Stimulated activated CD8-positive, alpha-beta memory T cell treated with anti-CD3 and anti-CD28 coated beads, Interleukin-15, amount 100 ng/mL, for 48 hours (primary cell): ENCODE data around the gene ZYG11A.

Experiments used
- DNase-seq, 2 donors: peaks; one replicate each; pipeline ENCODE4 v3.0.0-alpha.2; 2020; ENCODE audit warnings: low read depth in 2 of 2

Gene ZYG11A

DNA sequence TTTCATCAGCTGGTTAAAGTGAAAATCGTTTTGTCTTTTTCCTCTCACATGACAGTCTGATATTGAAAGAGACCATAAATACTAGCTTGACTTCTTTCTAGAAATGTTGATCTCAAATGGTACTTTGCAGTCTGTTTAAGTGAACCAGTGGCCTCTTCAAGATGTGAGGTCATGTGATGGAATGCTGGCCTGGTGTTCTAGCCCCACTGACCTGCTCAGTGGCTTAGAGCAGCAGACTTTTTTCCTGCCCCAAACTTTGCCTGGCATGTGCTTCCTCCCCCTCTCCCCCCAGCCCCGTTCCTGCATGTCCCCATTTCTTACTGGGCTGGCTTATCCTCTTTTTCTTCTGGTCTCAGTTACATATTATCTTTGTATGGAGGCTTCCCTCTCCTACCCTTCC lies 34.3 kb downstream of the ZYG11A start:
- no peak for DNase-seq

DNA sequence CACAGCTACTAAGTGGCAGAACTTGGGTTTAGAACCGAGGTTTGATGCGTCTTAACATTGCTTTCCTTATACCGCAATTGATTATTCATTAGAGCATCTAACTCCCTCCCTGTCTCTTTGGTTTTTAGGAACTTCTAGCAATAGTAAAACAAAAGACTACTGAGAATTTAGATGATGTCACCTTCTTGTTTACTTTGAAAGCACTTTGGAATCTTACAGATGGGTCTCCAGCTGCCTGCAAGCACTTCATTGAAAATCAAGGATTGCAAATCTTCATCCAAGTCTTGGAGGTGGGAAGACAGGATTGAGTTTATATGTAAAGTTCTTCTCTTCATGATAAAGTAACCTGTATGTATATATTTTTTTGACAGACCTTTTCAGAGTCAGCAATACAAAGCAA lies 35.0 kb downstream of the ZYG11A start:
- DNase-seq, result no peak

DNA sequence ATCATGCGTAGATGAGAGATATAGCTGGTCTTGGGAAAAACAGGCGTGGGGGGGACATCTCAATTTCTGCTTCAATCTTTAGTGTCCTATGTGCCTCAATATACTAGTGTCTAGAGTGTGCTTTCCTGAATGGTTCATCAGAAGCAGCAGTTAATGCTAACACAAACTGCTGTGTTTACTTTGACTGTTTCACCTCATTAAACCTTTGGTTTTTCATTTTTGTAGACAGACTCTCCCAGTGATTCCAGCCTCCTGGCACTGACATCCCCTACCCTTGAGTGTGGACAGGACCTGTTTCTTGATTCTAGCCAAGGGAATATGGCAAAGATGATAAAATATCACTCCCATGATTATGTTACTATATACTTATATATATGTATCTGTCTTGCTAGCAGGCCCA lies 37.6 kb downstream of the ZYG11A start:
- DNase-seq, result no peak

DNA sequence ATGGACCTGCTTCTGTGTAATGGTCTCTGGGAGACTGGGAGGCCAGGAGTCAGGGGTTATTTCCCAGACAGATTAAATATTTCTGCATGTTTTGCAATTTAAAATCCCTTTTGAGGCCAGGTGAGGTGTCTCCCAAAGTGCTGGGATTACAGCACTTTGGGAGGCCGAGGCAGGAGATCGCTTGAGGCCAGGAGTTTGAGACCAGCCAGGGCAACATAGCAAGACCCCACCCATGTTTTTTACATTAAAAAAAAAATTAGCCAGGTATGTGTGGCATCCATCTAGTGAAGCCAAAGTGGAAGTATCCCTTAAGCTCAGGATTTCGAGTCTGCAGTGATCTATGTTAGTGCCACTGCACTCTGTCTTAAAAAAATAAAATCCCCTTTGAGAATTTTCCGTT lies 44.9 kb downstream of the ZYG11A start:
- DNase-seq, result no peak

DNA sequence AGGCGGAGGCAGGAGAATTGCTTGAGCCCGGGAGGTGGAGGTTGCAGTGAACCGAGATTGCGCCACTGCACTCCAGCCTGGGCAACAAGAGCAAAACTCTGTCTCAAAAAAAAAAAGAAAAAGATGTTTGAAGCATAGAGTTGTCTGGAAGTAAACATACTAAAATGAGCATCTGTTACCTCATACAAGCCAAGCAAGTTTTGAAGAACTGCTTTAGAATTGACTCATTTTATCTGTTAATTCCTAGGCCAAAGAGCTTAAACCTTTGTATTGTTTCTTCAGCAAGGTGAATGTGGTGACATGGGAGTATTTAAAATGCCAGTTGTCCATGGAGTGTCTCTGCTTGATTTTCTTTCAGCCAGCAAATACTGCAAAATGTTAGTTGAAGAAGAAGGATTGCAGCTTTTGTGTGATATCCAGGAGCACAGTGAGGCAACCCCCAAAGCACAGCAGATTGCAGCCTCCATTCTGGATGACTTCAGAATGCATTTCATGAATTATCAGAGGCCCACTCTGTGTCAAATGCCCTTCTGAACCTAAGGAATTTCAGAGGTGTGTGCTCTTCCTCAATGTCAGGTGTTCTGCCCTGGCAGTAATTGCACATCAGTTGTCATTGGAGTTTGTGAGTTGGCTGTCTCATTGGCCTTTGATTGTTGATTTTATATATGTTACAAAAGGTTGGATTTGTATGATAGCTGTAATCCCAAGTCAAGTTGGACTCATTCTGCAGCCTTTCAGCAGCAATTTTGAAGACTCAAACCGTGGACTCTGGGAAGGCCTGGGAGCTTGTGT lies 50.1 kb downstream of the ZYG11A start:
- DNase-seq, result no peak

DNA sequence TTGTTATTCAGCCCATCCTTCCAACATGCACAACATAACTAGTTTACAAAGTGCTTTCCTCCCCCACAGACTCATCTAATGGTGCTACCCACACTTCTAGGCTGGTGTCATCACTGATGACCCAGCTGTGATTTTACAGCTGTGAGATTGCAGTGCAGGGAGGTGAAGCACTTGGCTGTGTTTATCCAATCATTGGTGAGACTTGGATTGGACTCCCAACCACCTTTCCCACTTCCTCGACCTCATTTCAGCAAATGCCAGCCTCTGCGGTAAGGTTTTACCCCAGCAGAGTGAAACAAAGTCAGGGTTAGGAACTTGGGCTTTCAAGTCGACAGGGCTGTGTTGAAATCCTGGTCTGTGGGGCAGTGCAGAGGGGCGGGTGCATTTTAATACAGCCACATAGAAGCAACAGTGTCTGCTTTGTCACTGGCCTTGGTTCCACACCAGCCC lies 56.9 kb downstream of the ZYG11A start:
- DNase-seq, result no peak

DNA sequence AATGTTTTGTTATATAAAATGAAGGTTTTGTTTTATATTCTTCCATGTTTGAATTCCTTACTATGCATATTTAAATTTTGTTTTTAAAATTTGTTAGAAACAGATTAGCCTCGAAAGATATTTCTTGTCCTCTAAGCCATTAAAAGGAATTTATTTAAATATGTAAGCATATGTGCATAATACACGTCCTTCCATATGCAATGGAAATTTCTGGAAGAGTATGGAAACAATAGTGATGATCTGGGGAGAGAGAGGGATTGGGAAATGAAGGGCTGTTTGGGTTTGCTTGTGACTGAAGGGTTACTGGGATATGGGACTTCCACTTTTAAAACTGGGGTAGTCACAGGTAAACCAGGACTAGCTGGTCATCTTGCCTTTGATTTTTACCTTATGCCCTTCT lies 57.8 kb downstream of the ZYG11A start:
- no peak for DNase-seq

DNA sequence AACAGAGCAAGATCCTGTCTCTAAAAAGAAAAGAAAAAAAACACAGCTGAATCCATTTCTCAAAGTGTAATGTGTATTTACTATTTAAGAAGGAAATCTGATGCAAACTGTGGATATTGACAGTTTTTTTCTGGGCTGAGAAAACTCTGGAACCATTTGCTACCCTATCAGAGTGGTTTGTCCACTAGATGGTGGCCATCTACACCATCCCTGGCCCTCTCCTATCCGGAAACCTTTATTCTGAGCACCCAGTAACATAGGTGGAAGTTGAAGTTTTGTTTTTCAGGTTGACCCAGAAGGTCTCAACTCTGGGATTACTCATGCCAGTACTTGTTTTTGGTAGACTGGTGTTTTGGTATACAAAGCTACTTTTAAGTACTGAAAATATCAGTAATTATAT lies 58.8 kb downstream of the ZYG11A start:
- no peak for DNase-seq

DNA sequence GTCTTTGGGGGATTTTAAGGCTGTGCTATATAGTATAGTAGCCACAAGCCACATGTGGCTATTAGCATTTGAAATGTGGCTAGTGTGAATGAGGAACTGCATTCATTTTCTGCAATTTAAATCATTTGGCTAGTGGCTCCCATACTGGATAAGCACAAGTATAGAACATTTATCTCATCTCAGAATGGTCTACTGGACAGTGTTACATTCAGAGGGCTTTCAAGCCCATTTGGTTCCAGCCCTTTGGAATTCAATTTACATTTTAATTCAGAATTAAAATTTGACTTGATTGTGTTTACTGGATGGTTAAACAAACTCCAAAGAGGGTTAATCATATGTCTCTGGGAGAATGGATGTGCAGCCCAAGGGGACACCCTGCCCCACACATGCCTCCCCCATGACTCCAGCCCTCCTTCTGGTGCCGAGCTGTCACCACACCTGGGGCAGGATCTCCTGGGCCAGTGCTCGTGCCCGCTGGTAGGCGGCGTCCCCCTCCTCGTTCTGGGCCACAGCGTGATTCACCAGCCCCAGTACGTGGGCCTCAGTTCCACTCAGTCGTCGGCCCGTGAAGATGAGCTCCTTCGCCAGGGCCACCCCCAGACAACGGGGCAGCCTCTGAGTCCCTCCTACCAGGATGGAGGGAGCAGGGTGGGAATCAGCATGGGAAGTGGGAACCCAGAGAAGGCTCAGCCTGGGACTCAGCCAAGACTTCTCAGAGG lies 61.8 kb downstream of the ZYG11A start:
- no peak for DNase-seq

DNA sequence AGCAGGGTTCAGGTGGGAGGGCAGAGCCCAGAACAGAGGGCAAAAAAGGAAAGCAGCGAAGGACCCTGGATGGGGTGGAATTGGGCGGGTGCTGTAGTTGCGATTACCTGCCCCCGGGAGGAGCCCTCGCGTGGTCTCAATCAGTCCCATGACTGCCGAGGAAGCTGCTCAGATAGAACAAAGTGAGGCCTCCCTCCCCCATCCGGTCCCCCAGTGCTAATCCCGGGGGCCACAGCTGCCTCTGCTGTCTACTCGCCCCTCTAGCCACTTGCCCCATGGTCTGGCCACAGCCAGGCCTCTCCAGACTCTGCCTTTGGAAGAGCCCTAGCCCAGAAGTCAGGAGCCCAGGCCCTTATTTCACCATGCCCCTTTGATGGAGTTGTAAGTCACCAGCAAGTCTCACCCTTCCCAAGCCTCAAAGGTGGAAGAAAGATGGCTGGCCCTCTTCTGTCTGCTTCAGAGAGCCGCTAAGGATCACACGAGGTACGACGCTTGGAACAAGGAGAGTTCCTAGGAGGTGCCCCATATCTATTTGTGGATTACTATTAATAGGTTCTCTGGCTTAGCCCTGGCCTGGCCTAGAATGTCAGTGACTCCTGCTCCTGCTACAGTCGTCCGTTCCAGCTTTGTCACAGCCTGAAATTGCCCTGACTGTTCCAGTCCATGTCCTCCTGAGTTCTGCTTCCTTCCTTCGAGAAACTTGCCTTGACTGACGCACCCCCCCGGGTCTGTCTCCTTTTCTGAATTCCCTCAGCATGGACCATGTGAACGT lies 62.6 kb downstream of the ZYG11A start:
- DNase-seq, result no peak

DNA sequence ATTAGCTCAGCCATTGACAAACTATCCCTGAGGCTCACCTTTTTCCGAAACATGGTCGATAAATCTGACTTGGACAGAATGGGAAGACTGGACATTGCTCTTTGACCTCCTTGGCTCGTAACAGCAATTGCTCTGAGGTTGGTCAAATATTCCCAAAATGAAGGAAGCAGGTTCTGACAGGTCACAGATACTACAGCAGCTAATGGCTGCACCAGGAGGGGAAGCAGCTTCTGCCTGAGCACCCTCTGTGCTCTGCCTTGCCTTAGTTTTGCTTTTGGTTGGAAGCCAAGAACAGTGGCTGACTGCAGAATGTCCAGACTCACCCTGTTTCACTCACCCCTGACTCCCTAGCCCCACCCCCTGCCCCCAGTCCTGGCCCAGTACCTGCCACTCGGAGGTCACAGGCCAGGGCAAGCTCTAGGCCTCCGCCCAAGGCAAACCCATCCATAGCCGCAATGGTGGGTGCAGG lies 63.6 kb downstream of the ZYG11A start:
- DNase-seq, result no peak

DNA sequence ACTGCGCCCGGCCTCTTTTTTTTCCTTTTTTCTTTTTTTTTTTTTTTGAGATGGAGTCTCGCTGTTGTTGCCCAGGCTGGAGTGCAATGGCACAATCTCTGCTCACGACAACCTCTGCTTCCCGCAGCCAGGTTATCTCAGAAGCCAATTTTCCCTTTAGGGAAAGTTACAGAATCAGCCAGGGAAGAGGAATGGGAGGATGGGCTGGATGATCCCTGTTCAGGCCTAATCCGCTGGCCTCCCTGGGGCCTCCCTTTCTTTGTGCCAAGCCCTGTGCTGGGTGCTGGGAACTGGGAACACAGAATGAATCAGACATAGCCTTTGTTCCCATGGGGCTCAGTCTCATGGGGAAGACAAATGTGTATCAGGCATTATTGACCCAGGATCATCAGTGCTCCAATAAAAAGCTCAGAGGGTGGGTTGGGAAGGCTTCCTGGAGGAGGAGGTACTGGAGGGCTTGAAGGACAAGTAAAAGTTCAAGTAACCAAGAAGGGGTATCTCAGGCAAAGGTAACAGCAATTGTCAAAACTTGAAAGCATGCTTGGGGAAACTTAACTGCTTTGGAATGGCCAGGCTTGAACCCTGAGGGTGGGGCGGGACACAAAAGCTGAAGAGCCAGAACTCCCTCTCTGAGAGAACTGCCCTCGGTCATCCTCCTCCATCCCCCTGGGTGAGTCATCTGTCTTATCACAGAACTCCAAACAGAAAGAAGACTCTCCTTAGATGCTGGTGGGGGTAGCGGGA lies 64.7 kb downstream of the ZYG11A start:
- no peak for DNase-seq

DNA sequence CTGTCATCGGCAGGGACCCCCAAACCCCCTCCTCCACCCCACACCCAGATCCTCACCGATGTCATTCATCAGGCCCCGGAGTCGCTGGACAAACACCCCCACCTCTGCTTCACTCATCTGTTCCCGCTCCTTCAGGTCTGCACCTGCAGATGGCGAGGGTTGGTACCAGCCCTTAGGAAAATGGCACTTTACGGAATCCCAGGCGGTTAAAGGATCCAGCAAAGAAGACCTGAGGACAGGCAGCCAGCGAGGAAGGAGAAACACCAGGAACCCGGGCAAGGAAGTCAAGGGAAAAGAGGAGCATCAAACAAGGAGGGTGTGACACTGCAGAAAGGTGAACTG lies 65.2 kb downstream of the ZYG11A start:
- no peak for DNase-seq

DNA sequence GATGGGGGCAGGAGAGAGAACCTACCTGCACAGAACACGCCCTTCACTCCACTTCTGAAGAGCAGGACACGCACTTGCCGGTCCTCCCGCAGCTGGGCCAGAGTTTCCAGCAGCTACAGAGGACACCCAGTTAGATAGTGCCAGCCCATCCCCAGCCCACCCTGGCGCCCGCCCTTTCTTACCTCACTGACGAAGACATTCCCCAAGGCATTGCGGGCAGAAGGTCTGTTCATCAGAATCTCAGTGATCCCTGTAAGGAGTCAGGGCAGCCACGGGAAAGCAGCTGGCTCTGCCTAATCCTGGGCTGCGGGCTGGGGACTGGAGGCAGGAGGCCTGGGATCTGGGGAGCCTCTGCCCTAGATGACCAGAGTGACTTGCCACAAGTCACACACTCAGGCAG lies 69.0 kb downstream of the ZYG11A start:
- no peak for DNase-seq

DNA sequence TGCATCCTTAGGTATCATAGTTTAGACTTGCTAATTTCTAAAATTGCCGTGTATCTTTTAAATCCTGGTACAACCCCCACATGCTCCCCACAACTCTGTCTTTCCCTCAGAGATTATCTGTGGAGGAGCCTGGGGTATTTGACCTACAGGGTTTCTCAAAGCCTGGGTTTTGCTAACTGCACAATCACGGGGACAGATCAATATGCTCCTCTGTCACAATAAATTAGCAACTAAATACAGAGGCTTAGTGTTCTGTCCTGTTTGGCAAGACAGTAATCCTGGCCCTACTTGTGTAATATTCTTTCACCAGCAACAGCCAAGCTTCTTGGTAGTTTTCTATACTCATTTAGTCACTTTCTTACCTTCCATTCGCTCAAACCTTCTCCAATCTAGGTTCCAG lies 70.5 kb downstream of the ZYG11A start:
- no peak for DNase-seq

DNA sequence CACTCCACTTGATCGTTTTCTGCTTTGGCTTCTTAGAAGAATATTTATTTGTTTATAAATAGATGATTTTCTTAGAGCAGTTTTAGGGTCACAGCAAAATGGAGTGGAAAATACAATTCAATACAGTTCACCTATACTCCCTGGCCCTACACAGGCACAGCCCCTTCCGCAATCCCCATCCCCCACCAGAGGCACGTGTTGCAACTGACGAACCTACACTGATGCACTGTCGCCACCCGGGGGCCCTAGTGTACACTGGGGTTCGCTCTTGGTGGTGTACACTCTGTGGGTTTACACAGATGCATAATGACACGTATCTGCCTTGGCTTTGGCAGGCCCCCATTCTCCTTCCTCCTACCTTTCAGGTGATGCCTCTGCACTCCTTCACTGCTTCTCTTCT lies 71.0 kb downstream of the ZYG11A start:
- DNase-seq, result no peak

DNA sequence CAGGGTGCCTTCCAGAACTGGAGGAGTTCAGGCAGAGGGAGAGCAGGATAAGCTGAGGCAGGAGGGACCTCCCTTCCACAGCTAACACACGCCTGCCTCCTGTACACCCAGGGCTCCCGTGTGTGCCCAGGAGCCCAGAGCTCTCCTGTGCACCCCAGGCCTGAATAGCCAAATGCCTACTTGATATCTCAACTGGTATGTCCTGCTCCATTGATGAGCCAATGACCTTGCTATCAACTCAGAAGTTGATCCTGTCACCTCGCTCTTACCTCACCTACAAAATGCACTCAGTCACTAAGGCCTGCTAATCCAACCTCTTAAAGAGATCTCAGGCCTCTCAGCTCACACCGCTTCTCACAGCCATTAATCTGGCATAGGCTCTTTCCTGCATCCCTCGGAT lies 71.9 kb downstream of the ZYG11A start:
- DNase-seq, result no peak

DNA sequence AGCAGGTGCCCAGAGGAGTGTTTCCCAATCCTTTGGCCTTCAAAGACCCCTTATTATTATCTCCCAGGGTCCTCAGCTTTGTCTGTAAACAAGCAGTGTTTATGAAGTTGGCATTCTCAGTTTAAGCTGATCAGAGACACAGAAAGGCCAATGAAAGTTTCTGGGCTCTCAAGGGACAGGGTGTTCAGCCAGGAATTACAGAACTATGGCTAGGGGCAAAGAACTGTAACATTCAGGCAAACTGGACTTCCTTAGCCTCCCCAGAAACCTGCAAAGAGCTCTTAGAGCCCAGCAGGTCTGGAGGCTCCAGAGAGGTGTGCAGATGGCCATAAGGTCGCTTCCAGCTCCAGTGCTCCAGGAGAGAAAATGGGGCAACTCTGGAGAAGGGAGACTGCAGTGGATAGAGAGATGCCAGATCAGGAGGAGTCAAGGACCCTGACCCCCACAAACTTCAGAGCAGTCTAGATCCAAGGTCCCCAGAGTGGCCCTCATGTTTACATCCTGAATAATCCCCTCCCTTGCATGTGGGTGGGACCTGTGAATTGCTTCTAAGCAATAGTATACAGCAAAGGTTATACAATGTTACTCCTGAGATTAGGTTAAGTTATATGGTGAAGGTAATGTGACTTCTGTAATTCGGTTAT lies 72.8 kb downstream of the ZYG11A start:
- DNase-seq, result no peak

DNA sequence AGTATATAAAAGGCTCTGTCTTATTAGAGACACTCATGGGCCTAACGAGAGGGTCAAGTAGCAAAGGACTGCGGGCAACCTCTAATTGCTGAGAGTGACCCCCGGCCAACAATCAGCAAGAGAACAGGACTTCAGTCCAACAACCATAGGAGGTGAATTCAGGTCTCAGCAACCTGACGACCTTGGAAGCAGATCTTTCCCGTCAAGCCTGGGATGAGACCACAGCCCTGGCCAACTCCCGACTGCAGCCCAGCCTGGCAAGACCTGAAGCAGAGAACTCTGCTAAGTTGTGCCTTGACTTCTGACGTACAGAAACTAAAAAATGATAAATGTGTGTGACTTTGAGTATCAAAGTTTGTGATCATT lies 73.3 kb downstream of the ZYG11A start:
- DNase-seq, result no peak

DNA sequence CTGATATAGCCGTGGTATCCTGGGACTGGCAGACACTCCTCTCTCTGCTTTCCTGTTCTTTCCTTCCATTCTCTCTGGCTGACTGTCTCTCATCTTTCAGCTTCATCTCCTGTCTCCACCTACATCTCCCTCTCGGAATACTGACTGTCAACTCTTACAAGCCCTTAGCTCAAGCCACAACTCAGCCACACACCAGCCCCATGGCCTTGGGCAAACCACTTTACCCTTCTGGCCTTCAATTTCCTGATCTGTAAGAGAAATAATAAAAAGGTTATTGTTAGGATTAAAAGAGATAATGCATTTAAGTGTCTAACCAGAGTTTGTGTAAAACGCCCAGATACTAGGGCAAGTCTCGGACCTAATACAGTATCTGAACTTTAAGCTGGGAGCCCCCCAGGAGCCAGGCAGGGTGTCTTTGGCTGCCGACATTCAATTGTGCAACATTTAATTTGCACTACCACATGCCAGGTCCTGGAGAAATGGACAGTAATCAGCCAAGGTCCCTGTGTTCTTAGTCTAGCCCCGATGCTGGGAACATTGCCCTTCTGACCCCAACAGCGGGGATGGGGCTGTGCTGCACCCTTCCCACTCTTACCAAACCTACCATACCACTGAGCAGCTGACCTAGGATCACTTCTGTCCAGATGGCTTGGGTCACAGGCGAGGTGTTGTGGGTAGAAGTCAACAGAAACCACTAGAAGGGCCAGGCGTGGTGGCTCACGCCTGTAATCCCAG lies 73.8 kb downstream of the ZYG11A start:
- no peak for DNase-seq

DNA sequence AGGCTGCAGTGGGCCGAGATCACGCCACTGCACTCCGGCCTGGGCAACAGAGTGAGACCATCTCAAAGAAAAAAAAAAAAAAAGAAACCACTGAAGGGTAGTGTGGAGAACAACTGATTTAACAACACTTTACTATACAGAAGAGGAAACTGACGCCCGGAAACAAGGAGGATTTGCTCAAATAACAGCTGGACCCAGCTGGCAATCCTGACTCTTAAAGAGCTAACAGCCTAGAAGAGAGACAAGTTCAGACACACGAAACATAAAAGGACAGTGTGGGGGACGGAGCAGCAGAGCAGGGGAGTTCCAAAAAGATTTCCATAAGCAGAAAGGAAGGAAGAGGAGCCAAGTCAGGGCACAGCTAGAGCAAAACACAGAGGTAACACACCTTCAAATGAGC lies 74.6 kb downstream of the ZYG11A start:
- no peak for DNase-seq
